OCI-LY3 (cell line): ENCODE measurements around the gene SUMF1.

Experiments used
- EZH2phosphoT487 ChIP-seq: fragments of 200-600 bp; shearing (Covaris generic); IDR thresholded peaks from 2 replicates; pipeline ENCODE4 v1.6.1; 2018; ENCODE audit warnings: antibody characterized with exemption, mixed run types, low read depth
- TF ChIP-seq, protein P1 (sequence below): fragments of 200-600, 300-600 bp; sonication (generic); IDR thresholded peaks from 2 replicates; pipeline ENCODE4 v1.5.1; 2014; ENCODE audit warnings: antibody characterized with exemption, low read length, low read depth

DNA sequence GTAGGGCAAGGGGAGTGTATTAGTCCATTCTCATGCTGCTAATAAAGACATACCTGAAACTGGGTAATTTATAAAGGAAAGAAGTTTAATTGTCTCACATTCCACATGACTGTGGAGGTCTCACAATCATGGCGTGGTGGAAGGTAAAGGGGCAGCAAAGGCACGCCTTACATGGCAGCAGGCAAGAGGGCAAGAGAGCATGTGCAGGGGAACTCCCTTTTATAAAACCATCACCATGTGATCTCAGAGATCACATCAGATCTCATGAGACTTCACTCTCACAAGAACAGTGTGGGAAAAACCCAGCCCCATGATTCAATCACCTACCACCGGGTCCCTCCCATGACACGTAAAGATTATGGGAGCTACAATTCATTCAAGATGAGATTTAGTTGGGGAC is 41.4 kb downstream of the SUMF1 start:
- TF ChIP-seq, protein P1, sequence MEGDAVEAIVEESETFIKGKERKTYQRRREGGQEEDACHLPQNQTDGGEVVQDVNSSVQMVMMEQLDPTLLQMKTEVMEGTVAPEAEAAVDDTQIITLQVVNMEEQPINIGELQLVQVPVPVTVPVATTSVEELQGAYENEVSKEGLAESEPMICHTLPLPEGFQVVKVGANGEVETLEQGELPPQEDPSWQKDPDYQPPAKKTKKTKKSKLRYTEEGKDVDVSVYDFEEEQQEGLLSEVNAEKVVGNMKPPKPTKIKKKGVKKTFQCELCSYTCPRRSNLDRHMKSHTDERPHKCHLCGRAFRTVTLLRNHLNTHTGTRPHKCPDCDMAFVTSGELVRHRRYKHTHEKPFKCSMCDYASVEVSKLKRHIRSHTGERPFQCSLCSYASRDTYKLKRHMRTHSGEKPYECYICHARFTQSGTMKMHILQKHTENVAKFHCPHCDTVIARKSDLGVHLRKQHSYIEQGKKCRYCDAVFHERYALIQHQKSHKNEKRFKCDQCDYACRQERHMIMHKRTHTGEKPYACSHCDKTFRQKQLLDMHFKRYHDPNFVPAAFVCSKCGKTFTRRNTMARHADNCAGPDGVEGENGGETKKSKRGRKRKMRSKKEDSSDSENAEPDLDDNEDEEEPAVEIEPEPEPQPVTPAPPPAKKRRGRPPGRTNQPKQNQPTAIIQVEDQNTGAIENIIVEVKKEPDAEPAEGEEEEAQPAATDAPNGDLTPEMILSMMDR: no peak
- no peak for TF ChIP-seq EZH2phosphoT487
